H1 (cell line): Measurements from ENCODE around the gene NAGA. TPM values are rescaled to one million over a fixed set of nuclear protein-coding genes. Genes with fewer than 3 reads are reported as not detected.

Source experiments
- KDM4A ChIP-seq: IDR thresholded peaks from one replicate; pipeline ENCODE4 v1.7.1; 2012; ENCODE audit warnings: low read depth, mild to moderate bottlenecking, moderate library complexity, low read length, inconsistent platforms; ENCODE audit not compliant: severe bottlenecking
- RAD21 ChIP-seq, 2 experiments: IDR thresholded peaks in 1 of 2; conservative IDR thresholded peaks in 1 of 2; 2 replicates each; pipeline ENCODE4 v1.6.1; 2011; ENCODE audit warnings: low read depth in 2 of 2, low read length in 2 of 2, improper control_type of control experiment in 1 of 2, inconsistent platforms in 1 of 2, mild to moderate bottlenecking in 1 of 2, moderate library complexity in 1 of 2
- SRF ChIP-seq: IDR thresholded peaks from 2 replicates; pipeline ENCODE4 v1.6.1; 2011; ENCODE audit warnings: mild to moderate bottlenecking, low read depth, low read length, moderate library complexity
- TAF1 ChIP-seq: IDR thresholded peaks from 2 replicates; pipeline ENCODE4 v1.6.1; 2011; ENCODE audit warnings: mild to moderate bottlenecking, low read depth, low read length
- polyA plus RNA-seq, 7 experiments: library from polyadenylated mRNA; depleted of rRNA in 3 of 7; stranded (reverse) in 5 of 7; unstranded in 2 of 7; fragments of >200 nt in 5 of 7; fragments of 200-250 nt in 2 of 7; gene quantifications; 1 replicate in 5 of 7; 2 replicates in 1 of 7; 4 replicates in 1 of 7; pipeline versions ENCODE4 v1.2.1 to v1.2.3, GENCODE V29; 2011 to 2013; ENCODE audit warnings: missing spikeins in 2 of 7, mixed read lengths in 2 of 7
- total RNA-seq: library from RNA; stranded (reverse); fragmentation: NEBNext Ultra II Directional; extraction: Animal tissue kit (Norgen Biotek cat#: 25700); gene quantifications from 2 replicates; pipeline ENCODE4 v1.2.1, GENCODE V29; 2021
- TF ChIP-seq, protein P1 (sequence below), 3 experiments: IDR thresholded peaks; 1 replicate in 2 of 3; 2 replicates in 1 of 3; pipeline versions ENCODE4 v1.5.1 to v1.6.1; 2011; ENCODE audit warnings: low read length in 3 of 3, mild to moderate bottlenecking in 3 of 3, inconsistent platforms in 2 of 3, low read depth in 1 of 3, moderate library complexity in 1 of 3; ENCODE audit not compliant: insufficient read depth in 1 of 3; ENCODE audit errors: control extremely low read depth in 1 of 3
- TF ChIP-seq, protein P2 (sequence below): IDR thresholded peaks from 2 replicates; pipeline ENCODE4 v1.6.1; 2012; ENCODE audit warnings: inconsistent platforms

The NAGA gene
- total and polyA plus RNA-seq, 2 of the 8 experiments (the other 6 are each of a cell fraction or from before 2014, with no cell fraction given) = 14.8 to 30.7 TPM

DNA sequence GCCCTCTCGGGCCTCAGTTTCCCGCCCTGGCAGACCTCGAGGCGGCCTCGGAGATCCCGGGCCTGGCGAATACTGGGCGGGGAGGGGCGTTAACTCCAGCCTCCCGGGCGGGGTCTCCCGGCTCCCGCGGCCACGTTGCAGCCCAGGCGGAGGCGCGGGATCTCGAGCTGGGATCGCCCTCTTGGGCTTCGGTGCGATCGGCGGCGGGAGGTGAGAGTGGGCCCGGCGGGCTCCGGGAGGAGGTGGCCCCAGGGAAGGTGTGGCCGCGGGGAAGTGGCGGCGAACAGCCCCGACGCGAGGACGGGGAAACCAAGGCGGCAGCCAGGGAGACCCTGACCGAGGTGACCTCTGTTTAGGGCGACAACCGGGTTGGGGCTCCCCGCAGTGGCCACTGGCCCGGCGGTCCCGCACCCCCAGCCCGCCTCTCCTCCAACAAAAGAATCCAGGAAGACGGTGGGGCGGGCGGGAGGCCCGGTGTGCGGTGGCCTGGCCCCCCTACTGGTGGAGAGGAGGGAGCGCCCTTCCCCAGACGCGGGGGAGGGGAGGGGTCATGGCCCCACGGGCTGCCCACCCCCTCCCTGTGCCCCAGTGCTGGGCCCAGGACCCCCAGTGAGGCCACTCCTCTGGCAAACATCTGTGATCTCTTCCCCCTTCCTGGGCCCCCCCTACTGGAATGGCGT, 3.7 kb upstream of the NAGA start, which contains the start of gene PHETA2 (continued):
- TF ChIP-seq, protein P1, sequence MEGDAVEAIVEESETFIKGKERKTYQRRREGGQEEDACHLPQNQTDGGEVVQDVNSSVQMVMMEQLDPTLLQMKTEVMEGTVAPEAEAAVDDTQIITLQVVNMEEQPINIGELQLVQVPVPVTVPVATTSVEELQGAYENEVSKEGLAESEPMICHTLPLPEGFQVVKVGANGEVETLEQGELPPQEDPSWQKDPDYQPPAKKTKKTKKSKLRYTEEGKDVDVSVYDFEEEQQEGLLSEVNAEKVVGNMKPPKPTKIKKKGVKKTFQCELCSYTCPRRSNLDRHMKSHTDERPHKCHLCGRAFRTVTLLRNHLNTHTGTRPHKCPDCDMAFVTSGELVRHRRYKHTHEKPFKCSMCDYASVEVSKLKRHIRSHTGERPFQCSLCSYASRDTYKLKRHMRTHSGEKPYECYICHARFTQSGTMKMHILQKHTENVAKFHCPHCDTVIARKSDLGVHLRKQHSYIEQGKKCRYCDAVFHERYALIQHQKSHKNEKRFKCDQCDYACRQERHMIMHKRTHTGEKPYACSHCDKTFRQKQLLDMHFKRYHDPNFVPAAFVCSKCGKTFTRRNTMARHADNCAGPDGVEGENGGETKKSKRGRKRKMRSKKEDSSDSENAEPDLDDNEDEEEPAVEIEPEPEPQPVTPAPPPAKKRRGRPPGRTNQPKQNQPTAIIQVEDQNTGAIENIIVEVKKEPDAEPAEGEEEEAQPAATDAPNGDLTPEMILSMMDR (IDR thresholded peaks at IDR 0.05; ENCODE audit: control extremely low read depth in 1 of 3, insufficient read depth in 1 of 3, low read depth in 1 of 3, low read length in 3 of 3) = peak in 2 of 3 experiments; percentile 4 to 20; a peak in 2 of 4 replicates
- TF ChIP-seq, protein P2, sequence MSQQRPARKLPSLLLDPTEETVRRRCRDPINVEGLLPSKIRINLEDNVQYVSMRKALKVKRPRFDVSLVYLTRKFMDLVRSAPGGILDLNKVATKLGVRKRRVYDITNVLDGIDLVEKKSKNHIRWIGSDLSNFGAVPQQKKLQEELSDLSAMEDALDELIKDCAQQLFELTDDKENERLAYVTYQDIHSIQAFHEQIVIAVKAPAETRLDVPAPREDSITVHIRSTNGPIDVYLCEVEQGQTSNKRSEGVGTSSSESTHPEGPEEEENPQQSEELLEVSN = peak; percentile 78; the same call in 1 of the 2 replicates
- TF ChIP-seq TAF1 (0 out of 2 replicates have a peak, but pooled peaks have one; percentile 62), KDM4A (peak; percentile 37), RAD21 (IDR thresholded peaks at IDR 0.05 in 1 of 2, conservative IDR thresholded peaks at IDR 0.05 in 1 of 2; ENCODE audit: low read depth in 2 of 2, low read length in 2 of 2) (peak in 1 of 2 experiments; percentile 28; a peak in 3 of 4 replicates), SRF (no peak)
